ENCODE measurements around the gene ZNF106.

The ZNF106 gene

DNA sequence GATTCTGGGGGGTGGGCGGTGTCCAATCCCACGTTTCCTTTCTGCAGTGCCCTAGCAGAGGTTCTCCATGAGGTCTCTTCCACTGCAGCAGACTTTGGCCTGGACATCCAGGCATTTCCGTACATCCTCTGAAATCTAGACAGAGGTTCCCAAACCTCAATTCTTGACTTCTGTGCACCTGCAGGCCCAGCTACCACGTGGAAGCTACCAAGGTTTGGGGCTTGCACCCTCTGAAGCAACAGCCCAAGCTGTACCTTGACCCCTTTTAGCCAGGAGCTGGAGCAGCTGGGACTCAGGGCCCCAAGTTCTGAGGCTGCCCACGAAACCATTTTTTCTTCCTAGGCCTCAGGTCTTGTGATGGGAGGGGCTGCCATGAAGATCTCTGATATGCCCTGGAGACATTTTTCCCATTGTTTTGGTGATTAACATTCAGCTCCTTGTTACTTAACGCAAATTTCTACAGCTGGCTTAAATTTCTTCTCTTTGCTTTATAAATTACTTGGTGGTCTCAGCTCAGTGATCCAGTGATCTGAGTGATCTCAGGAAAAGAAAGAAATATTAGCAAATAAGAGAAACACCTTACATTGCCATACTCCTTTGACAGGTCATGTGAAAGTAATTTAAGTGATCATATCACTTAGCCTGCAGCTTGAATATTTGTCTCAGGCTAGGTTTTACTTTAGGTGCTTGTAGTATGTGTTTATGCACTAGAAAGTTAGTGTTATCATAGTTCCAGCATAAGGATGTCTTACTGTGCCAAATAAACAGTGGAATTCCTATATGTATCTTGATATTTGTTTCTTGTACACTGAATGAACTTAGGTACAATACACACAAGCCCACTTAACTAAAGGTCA, 7.5 kb upstream of the ZNF106 start:
- TF ChIP-seq, protein P1, sequence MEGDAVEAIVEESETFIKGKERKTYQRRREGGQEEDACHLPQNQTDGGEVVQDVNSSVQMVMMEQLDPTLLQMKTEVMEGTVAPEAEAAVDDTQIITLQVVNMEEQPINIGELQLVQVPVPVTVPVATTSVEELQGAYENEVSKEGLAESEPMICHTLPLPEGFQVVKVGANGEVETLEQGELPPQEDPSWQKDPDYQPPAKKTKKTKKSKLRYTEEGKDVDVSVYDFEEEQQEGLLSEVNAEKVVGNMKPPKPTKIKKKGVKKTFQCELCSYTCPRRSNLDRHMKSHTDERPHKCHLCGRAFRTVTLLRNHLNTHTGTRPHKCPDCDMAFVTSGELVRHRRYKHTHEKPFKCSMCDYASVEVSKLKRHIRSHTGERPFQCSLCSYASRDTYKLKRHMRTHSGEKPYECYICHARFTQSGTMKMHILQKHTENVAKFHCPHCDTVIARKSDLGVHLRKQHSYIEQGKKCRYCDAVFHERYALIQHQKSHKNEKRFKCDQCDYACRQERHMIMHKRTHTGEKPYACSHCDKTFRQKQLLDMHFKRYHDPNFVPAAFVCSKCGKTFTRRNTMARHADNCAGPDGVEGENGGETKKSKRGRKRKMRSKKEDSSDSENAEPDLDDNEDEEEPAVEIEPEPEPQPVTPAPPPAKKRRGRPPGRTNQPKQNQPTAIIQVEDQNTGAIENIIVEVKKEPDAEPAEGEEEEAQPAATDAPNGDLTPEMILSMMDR (IDR thresholded peaks at IDR 0.05; ENCODE audit: borderline replicate concordance, control extremely low read depth, extremely low read depth, insufficient read depth, missing control alignments) = no peak
- no peak for DNase-seq (ENCODE audit: low spot score)
- in situ Hi-C loops (cut with MboI; ENCODE audit: low sequenced_read_pairs, unreplicated experiment) = no loop called here

DNA sequence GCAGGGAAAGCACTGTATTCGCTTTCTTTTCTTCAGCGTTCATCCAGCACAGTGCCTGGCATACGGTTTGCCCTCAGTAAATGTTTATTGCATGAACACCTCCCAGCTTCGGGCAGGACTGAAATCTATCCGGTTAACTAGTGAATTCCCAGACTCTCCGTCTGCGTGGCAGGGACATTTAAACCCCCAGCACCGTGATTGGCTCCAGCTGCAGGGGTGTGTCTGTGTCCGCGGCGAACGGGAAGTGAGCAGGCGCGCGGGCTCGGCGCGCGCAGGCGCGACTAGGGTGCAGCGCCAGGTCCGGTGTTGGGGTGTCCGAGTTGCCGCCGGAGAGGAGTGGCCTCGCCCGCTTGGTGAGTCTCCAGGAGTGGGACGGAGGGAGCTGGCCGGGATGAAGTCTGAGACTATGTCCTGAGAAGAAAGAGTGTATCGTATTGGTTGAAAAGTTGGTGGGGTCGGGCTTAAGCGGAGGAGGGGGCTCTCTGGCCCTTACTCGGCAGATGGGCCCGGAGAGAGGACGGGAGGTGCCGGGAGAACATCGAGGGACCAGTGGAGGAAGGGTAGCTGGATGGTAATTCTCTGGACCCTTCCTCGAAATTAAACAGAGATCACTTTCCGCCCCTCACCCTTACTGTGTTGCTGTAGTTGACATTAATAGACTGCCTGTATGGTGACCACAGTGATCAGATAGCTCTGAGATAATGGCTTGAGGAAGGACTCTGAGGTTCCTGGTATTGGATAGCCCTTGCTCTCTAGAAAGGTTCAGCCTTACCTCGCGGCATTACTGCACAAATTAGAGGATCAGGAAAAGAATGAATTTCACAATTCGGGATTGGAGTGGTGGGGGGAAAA, 4.6 kb upstream of the ZNF106 start, which contains the start of gene SNAP23:
SNAP23 (plus strand) TSS at position 274 of the 852 bp plus-strand sequence. CDS start 16,213 bp downstream, outside the sequence.
- TF ChIP-seq, protein P1 (IDR thresholded peaks at IDR 0.05; ENCODE audit: borderline replicate concordance, control extremely low read depth, extremely low read depth, insufficient read depth, missing control alignments) = no peak
- in situ Hi-C loops (cut with MboI; ENCODE audit: low sequenced_read_pairs, unreplicated experiment) = no loop called here
- peak; percentile 92 for DNase-seq (ENCODE audit: low spot score)

DNA sequence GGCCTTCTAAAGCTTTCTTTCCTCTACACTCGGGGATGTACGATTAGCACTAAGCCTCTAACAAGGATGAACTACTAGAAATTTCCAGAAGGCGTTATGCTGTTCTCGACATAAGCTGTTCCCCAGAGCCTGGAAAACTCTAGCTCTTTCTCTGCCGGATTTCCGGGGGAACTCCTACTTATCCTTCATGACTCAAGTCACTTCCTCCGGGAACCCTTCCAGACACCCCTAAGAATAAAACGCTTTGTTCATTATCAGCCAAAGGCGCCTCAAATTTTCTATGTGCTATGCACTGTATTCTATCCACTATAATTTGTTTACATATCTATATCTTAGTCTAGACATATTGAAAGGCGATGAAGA, 4.0 kb upstream of the ZNF106 start:
- in situ Hi-C loops (cut with MboI; ENCODE audit: low sequenced_read_pairs, unreplicated experiment) = no loop called here
- TF ChIP-seq, protein P1 (IDR thresholded peaks at IDR 0.05; ENCODE audit: borderline replicate concordance, control extremely low read depth, extremely low read depth, insufficient read depth, missing control alignments) = no peak
- DNase-seq (ENCODE audit: low spot score) = no peak

DNA sequence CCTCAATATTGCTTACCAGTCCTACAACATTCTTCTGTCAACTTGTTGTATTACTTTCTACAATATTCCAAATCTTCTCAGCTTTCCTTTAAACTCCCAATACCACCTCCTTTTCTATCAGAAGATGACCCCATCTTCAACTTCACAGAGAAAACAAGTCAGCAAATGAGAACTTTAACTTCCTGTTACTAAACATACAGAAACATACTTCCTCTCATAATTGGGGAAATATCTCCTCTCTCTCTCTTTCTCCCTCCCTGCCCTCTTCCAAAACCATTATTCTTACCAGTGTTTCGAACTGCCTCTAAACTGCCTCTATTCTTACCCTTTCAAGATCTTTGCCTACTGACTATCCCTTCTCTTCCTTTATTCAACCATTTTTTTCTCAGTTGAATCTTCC, 2.7 kb upstream of the ZNF106 start:
- in situ Hi-C loops (cut with MboI; ENCODE audit: low sequenced_read_pairs, unreplicated experiment) = no loop called here
- no peak for DNase-seq (ENCODE audit: low spot score)
- TF ChIP-seq, protein P1 (IDR thresholded peaks at IDR 0.05; ENCODE audit: borderline replicate concordance, control extremely low read depth, extremely low read depth, insufficient read depth, missing control alignments) = no peak

DNA sequence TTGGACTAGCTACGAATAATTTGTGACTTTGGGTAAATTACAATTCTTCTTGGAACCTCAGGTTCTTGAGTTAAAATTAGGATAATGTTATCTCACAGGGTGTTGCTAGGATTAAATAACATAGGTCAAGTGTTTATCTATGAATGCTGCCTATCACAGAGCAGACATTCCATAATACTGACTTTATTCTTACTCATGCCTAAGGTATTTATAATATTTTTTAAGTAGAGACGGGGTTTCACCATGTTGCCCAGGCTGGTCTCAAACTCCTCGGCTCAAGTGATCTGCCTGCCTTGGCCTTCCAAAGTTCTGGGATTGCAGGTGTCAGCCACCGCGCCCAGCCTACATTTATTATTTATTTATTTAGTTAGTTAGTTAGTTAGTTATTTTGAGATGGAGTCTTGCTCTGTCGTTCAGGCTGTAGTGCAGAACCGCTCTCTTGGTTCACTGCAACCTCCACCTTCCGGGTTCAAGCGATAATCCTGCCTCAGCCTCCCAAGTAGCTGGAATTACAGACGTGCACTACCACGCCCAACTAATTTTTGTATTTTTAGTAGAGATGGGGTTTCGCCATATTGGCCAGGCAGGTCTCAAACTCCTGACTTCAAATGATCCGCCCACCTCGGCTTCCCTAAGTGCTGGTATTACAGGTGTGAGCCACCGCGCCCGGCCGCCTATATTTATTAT, 741 bp upstream of the ZNF106 start:
- in situ Hi-C loops (cut with MboI; ENCODE audit: low sequenced_read_pairs, unreplicated experiment) = no loop called here
- TF ChIP-seq, protein P1 (IDR thresholded peaks at IDR 0.05; ENCODE audit: borderline replicate concordance, control extremely low read depth, extremely low read depth, insufficient read depth, missing control alignments) = no peak
- DNase-seq (ENCODE audit: low spot score) = no peak

DNA sequence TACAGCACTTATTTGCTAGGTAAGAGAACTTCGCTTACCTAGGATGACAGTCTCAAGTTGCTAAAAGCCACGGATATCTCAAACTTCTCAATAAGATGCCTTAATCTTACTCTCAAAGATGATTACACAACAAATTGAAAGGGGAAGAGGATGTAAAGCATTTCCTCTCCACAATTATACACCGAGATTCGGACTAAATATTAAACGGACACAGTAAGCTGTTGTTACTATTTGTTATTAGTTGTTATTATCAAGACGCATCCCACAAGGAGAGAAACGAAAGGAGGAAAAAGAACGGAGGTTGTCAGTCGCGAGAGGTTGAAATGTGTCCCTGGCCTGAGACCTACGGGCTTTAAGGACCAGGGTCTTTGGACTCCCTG, 660 bp downstream of the ZNF106 start:
- TF ChIP-seq, protein P1 (IDR thresholded peaks at IDR 0.05; ENCODE audit: borderline replicate concordance, control extremely low read depth, extremely low read depth, insufficient read depth, missing control alignments) = no peak
- DNase-seq (ENCODE audit: low spot score) = peak; percentile 39
- in situ Hi-C loops (cut with MboI; ENCODE audit: low sequenced_read_pairs, unreplicated experiment) = no loop called here
